Islet of Langerhans (tissue), 1 donor: ENCODE data around the gene SCRG1.

ENCODE experiments used
- FAIRE-seq: peaks from one replicate; lab custom pipeline; 2011; peaks lifted over from hg19 to GRCh38; lab: Jason Lieb, UNC

SCRG1 gene

DNA sequence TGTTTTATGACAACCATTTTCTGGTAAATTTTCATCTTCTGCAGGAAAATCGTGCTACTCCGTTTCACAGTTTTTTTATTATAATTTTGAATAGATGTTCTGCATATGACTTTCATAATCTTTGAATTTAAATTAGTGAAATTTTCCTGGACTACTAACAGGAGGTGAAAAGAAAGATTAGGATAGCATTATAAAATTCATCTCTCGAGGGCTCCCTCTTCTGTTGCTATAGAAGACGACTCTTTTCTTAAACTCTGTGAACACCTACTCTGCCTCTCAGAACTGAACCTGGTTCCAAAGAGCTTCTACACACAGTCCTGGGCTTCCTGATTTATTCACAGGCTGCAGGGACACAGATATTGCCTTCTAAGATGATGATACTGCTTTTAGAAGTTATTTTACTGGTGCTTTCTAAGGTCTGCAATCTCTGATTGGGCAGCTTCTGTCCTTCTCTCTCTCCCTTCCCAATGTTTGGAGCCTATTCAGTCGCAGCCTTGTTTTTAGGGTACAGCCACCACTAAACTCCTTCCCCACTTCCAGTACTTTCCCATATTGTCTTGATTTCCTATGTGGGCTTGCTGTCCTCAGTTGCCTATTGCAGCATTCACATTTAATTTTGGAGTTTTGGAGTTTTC is 38.2 kb downstream of the SCRG1 start:
- no peak for FAIRE-seq

DNA sequence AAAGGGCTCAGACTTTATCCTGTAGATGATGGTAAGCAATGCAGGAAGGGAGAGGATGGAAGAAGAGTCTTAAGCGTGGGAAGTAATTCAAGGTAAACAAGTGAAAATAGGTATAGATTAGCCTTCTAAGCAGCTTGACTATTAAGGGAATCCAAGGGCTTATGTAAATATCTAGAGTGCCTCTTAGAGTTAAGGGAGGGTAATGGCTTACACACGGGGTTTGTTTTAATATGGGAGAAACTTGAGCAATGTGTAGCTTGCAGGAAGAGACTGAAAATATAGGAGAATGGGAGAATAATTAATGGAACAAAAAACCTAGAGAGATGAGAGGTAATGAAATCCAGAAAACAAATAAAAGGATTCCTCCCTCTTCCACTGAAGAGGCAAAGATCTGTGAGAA is 41.0 kb downstream of the SCRG1 start:
- FAIRE-seq: no peak

DNA sequence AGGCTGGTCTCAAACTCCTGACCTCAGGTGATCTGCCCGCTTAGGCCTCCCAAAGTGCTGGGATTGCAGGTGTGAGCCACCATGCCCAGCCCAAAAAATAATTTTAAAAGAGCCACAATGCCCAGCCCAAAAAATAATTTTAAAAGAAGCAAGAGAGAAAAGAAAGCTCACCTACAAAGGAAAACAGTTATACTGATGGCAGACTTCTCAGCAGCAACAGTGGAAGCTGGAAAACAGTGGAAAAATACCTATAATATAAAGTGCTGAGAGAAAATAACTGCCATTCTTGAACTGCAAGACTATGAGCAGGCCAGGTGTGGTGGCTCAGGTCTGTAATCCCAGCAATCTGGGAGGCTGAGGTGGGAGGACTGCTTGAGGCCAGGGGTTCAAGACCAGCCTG is 51.4 kb downstream of the SCRG1 start:
- FAIRE-seq: no peak

DNA sequence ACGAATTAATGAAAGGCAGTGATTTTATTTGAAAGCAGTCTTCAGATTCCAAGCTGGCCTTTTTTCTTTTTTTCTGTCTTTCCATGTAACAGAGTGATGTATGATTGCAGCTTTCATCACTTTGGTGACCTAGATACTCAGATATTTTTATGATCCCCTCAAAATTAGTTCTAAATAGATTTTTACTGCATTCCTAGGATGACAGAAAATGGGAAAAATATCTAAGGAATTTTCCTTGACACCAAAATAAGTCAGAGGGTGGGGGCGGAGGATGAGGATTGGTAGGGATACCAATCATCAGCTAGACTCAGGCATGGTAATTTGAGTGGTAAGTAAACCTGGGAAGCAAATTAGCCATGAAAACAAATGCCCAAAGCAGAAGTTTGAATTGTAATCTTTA is 52.8 kb downstream of the SCRG1 start:
- FAIRE-seq: no peak

DNA sequence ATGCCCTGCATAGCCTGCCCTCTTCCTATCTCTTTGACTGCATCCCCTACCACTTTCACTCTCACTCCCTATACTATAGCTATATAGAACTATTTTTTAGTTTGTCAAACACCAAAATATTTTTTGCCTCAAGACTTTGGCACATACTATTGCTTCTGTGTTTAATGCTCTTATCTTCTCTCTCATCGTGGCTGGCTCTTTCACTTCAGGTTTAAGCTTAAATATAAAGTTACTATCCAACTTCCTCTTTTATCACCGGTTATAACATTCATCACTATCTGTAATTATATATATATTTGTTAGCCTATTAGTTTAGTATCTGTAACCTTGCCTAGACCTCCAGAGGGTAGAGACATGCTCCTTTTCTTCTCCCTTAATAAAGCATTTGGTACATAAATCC is 53.3 kb downstream of the SCRG1 start:
- FAIRE-seq: no peak

DNA sequence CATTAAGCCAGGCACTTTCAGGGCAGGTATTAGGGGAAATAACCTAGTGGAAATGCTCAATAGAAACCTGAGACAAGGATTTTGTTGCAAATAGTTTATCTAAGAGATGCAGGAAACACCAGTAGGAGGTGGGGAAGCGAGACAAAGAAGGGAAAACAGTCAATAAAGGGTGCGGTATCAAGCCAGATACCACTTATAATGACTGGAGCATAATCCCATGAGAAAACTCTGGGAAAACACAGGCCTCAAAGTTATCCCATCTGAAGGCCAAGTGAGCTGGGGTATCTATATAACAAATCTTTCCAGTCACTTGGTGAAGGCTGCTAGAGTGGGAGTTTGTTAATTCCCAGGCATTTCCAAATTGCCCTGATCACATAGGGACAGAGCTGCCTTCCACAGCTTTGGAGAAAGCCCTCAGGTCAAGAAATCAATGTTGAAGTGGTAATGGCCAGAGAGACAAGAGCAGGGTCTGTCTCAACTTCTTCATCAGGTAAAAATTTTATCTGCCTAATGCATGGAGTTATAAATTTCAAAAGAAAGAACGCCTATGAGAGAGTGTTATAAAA is 55.0 kb downstream of the SCRG1 start:
- FAIRE-seq: no peak

DNA sequence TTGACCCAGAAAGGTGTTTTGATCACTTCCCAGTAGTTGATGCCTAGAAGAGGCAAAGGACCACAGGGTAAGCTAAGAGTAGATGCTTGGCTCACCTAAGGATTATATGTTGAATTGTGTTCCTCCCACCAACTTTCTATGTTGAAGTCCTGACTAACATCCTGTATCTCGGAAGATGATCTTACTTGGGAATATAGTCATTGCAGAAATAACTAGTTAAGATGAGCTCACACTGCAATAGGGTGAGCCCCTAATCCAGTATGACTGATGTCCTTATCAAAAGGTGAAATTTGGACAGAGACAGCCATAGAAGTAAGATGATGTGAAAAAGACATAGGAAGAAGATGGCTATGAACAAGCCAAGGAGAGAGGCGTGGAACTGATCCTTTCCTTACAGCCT is 61.5 kb downstream of the SCRG1 start:
- FAIRE-seq: no peak

DNA sequence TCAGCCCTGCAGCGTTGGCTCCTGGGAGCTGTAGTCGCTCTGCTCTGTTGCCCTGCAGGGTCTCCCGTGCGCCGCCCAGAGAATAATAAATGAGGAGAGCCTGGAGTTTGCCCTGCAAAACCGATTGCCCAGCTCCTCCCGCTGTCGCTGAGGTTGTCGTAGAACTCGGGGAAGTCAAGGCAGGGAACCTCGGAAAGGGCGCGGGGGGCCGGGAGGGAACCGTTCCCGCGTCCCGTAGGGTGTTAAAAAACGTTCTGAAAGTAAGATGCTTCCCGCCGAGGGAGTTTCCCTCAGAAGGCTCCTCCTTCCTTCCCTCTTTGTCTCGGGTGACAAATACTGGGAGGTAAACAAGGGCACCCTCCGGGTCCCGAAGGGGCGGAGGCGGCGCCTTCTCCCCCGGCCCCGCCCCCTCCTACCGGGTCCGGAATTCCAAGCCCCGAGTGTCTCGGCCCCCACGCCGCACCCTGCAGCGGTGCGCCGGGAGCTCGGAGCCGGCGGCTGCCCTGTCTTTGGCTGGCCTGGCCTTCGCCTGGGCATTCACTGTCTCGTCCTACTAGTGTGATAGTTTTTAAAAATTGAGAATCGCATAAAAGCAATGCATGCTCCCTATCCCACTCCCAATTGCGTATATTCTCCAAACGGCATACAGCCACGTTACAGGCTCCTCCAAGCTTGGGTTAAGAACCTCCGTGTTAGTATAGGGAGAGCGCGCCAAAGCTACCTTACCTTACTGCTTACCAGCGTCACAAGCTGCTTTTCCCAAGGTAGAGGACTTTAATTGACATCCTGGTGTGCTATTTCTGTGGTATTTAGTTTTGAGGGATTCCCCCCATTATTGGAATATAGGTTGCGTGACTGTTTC is 63.8 kb downstream of the SCRG1 start:
- FAIRE-seq: no peak
